WTC11 (cell line): ENCODE results near the gene MAPK12.

Experiments
- CTCF ChIP-seq: fragments of 200-600 bp; IDR thresholded peaks from 2 replicates; pipeline ENCODE4 v1.8.0; 2022; ENCODE audit warnings: antibody characterized with exemption
- JAZF1 ChIP-seq: fragments of 250-450 bp; sonication (Bioruptor Pico); IDR thresholded peaks from 2 replicates; pipeline ENCODE4 v1.9.0; 2021; ENCODE audit warnings: moderate library complexity, mild to moderate bottlenecking, inconsistent platforms
- SP1 ChIP-seq: sonication (generic); formaldehyde crosslinking; conservative IDR thresholded peaks from 2 replicates; pipeline ENCODE4 v1.8.1; 2022; ENCODE audit warnings: missing genetic modification reagents
- ZBTB21 ChIP-seq: sonication (generic); formaldehyde crosslinking; IDR thresholded peaks from 2 replicates; pipeline ENCODE4 v1.8.1; 2023; ENCODE audit warnings: mild to moderate bottlenecking, missing genetic modification reagents, borderline replicate concordance
- ZNF219 ChIP-seq: sonication (generic); formaldehyde crosslinking; IDR thresholded peaks from 2 replicates; pipeline ENCODE4 v1.8.0; 2023; ENCODE audit warnings: missing genetic modification reagents, mild to moderate bottlenecking, borderline replicate concordance

GRCh38 chr22:50278956-50279619, 17.6 kb upstream of the MAPK12 start:
- TF ChIP-seq CTCF (no peak), ZNF219 (CRISPR knock-in tag) (no peak), SP1 (CRISPR knock-in tag) (no peak), JAZF1 (CRISPR knock-in tag) (no peak), ZBTB21 (no peak)
